GM12874 (cell line): Measurements from ENCODE around the gene MED28.

Experiments
- TF ChIP-seq, protein P1 (sequence below): IDR thresholded peaks from 2 replicates; pipeline ENCODE4 v1.5.1; 2011; ENCODE audit warnings: low read depth, mild to moderate bottlenecking, control low read depth, low read length, moderate library complexity; ENCODE audit not compliant: insufficient read depth

The MED28 gene

DNA sequence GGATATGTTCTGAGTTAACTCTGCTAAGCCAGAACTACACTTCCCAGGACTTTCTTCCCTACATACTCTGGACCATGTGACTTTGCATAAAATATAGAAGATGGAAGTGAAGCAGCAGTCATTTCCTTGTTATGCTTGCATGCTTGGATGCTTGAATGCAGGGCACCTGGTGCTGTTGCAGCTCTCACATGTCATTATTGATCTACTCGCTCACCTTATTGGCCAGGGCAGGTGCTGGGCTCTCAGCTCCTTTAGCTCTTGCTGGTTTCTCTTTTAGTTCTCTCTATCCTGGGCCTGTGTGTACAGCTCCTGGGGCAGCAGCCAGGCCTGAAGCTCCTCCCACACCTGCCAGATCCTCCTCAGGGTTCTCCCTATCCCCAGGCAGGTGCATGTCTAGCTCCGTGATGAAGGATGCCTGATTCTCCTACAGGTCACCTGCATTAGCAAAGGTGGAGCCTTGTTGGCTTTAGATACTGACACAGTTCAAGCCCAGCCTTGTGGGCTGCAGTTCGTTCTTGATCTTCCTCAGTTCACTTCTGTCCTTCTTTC, 53.3 kb downstream of the MED28 start:
- TF ChIP-seq, protein P1, sequence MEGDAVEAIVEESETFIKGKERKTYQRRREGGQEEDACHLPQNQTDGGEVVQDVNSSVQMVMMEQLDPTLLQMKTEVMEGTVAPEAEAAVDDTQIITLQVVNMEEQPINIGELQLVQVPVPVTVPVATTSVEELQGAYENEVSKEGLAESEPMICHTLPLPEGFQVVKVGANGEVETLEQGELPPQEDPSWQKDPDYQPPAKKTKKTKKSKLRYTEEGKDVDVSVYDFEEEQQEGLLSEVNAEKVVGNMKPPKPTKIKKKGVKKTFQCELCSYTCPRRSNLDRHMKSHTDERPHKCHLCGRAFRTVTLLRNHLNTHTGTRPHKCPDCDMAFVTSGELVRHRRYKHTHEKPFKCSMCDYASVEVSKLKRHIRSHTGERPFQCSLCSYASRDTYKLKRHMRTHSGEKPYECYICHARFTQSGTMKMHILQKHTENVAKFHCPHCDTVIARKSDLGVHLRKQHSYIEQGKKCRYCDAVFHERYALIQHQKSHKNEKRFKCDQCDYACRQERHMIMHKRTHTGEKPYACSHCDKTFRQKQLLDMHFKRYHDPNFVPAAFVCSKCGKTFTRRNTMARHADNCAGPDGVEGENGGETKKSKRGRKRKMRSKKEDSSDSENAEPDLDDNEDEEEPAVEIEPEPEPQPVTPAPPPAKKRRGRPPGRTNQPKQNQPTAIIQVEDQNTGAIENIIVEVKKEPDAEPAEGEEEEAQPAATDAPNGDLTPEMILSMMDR = no peak

DNA sequence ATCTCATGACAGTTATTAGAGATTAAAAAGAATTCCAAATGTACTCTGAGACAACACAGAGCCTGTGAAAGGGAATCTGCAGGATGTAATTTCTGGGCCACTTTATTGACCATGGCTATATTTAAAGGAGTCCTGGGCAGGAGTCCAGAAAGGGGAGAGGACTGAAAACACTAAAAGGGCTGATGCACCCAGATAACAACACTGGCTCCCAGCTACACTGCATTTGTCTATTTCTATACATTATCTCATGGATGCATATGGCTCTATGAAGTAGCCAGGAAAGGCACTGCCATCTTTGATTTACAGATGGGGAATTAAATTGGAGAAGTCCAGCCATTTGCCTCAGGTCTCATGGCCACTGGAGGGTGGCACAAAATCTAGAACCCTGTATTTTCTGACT, 56.0 kb downstream of the MED28 start:
- TF ChIP-seq, protein P1 = no peak

DNA sequence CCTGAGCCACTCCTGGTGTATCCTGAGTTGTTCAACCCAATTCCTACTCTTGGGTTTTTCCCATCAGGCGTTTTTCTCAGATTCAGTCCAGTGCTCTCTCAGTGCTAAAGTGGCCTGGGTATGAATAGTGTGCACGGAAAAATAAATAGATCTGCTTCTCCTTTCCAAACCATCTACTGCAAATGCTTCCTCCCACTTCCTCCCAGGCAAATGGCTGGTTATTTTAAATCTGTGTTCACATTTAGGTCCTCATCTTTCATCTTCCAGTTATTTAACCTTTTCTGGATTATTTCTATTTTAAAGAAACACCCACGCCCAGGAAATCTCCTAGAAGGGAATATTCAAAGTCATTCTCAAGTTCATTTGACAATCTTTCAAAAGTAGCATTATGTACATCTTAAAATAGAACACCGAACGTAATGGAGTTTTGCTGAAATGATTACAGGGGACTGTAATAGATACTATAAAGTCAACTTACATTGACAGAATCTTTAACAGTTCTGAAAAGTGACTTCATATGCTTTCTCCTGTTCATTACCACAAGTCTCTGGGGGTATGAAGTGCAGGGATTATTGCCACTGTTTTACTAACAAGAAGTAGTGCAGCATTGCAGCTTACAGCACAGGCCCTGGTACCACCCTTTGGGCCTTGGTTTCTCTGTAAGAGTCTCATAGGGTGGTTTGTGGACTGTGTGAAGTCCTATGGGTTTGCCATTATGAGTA, 66.3 kb downstream of the MED28 start:
- TF ChIP-seq, protein P1 = no peak

DNA sequence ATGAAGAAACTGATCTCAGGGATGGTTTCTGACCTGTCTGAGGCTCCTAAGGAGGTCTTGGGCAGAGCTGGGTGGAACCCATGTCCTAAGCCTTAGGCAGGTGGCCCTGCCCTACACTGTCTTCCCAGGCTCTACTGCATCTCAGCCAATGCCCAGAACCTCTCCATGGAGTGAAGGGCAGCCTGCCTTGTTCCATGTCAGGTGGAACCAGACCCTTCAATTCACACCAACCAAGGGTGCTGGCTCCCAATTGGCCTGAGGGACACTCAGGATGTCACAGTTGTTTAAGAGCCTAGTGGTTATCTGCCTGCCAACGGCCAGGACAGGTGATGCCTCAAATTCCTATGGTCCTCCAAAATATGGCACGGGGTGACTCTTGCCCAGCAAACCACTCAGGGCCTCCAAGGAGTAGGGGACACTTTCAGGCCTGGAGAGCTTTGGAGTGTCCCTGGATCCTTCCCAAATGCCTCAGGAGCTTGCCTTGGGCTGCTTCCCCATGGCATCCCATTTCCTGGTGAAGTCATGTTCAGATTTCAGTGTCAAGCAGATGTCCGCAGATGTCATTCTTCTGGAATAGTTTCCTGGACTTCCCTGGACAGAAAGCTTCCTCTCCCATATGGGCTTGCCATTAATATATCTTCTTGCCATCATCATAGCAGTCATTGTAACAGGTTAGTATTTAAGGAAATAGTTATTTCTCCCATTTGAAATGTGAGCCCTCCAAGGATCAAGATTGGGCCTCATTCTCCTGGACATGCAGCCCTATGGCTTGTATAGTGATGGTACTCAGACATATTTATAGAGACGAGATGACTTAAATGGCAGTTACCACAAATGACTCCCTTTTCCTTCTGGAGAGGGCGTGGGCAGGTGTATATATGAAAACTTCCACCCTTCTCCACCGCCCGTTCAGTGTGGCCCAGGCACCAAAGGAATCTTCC, 67.1 kb downstream of the MED28 start:
- TF ChIP-seq, protein P1 = no peak

DNA sequence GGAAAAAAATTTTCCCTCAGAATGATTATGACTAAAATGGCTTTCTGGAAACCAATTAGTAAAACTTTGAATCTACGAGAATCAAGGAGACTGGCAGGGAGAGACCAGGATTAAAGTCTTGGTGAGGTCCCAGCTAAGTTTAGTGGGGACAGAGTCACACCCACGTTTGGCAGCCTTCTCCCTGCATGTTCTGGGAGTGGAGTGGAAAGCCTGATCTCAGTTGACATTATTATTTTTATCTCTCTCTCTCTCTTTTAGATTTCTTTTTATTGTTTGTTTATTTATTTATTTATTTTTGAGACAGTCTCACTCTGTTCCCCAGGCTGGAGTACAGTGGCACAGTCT, 67.8 kb downstream of the MED28 start:
- TF ChIP-seq, protein P1 = no peak
